H9 (cell line): ENCODE data around the gene SURF4. TPM values are rescaled to one million over a fixed set of nuclear protein-coding genes. Genes with fewer than 3 reads are reported as not detected.

ENCODE experiments used
- DNase-seq: peaks from one replicate; pipeline ENCODE4 v3.0.0-alpha.2; 2017
- H2AFZ ChIP-seq: one replicate; pipeline ENCODE4 v1.6.1; 2013; ENCODE audit warnings: mild to moderate bottlenecking, low read length, control low read depth, moderate library complexity
- H2AK5ac ChIP-seq: 2 replicates; pipeline ENCODE4 v1.6.1; 2013; ENCODE audit warnings: low read length, control low read depth, mixed read lengths; ENCODE audit not compliant: insufficient read length
- H2BK120ac ChIP-seq: one replicate; pipeline ENCODE4 v1.6.1; 2013; ENCODE audit warnings: low read depth, mild to moderate bottlenecking, low read length, control low read depth, inconsistent platforms; ENCODE audit not compliant: poor library complexity, severe bottlenecking
- H2BK12ac ChIP-seq: 2 replicates; pipeline ENCODE4 v1.6.1; 2013; ENCODE audit warnings: low read length, control low read depth, mixed read lengths, low read depth; ENCODE audit not compliant: insufficient read length
- H2BK15ac ChIP-seq: 2 replicates; pipeline ENCODE4 v1.6.1; 2013; ENCODE audit warnings: low read depth, low read length, control low read depth
- H2BK20ac ChIP-seq: one replicate; pipeline ENCODE4 v1.6.1; 2013; ENCODE audit warnings: low read depth, mild to moderate bottlenecking, low read length, control low read depth, inconsistent platforms; ENCODE audit not compliant: poor library complexity, severe bottlenecking
- H2BK5ac ChIP-seq: 2 replicates; pipeline ENCODE4 v1.6.1; 2013; ENCODE audit warnings: low read length, control low read depth, mixed read lengths; ENCODE audit not compliant: insufficient read length
- H3K14ac ChIP-seq: 2 replicates; pipeline ENCODE4 v1.6.1; 2013; ENCODE audit warnings: low read length, control low read depth; ENCODE audit not compliant: insufficient read depth
- H3K18ac ChIP-seq: 2 replicates; pipeline ENCODE4 v1.6.1; 2013; ENCODE audit warnings: low read depth, mild to moderate bottlenecking, mixed read lengths, low read length, control low read depth; ENCODE audit not compliant: insufficient read length
- H3K23ac ChIP-seq: 2 replicates; pipeline ENCODE4 v1.6.1; 2013; ENCODE audit warnings: low read length, control low read depth, mixed read lengths, low read depth; ENCODE audit not compliant: insufficient read length
- H3K23me2 ChIP-seq: 2 replicates; pipeline ENCODE4 v1.6.1; 2013; ENCODE audit warnings: low read depth, mild to moderate bottlenecking, mixed read lengths, low read length, control low read depth; ENCODE audit not compliant: insufficient read length, poor library complexity, severe bottlenecking
- H3K27ac ChIP-seq: 2 replicates; pipeline ENCODE4 v1.5.1; 2013; ENCODE audit warnings: low read length, control low read depth, mixed read lengths, low read depth; ENCODE audit not compliant: insufficient read length
- H3K27me3 ChIP-seq: 2 replicates; pipeline ENCODE4 v1.6.1; 2013; ENCODE audit warnings: low read length, control low read depth, inconsistent platforms; ENCODE audit not compliant: insufficient read depth
- H3K4ac ChIP-seq: 2 replicates; pipeline ENCODE4 v1.6.1; 2013; ENCODE audit warnings: low read depth, mild to moderate bottlenecking, control low read depth, inconsistent platforms, low read length, moderate library complexity
- H3K4me1 ChIP-seq: 2 replicates; pipeline ENCODE4 v1.6.1; 2013; ENCODE audit warnings: low read length, control low read depth, inconsistent platforms; ENCODE audit not compliant: insufficient read depth
- H3K4me2 ChIP-seq: 2 replicates; pipeline ENCODE4 v1.6.1; 2013; ENCODE audit warnings: low read length, control low read depth, mixed read lengths; ENCODE audit not compliant: insufficient read length, insufficient read depth
- H3K56ac ChIP-seq: 2 replicates; pipeline ENCODE4 v1.6.1; 2013; ENCODE audit warnings: low read depth, mild to moderate bottlenecking, mixed read lengths, low read length, control low read depth; ENCODE audit not compliant: insufficient read length
- H3K79me1 ChIP-seq: 2 replicates; pipeline ENCODE4 v1.6.1; 2013; ENCODE audit warnings: low read depth, mild to moderate bottlenecking, moderate library complexity, low read length, control low read depth, inconsistent platforms; ENCODE audit not compliant: insufficient read depth, poor library complexity, severe bottlenecking
- H3K79me2 ChIP-seq: 2 replicates; pipeline ENCODE4 v1.6.1; 2013; ENCODE audit warnings: low read length, control low read depth, inconsistent platforms; ENCODE audit not compliant: insufficient read depth
- H3K9ac ChIP-seq: 2 replicates; pipeline ENCODE4 v1.6.1; 2013; ENCODE audit warnings: low read length, control low read depth, mixed read lengths; ENCODE audit not compliant: insufficient read length; ENCODE audit errors: extremely low read depth
- H3K9me3 ChIP-seq: one replicate; pipeline ENCODE4 v1.6.1; 2013; ENCODE audit warnings: low read depth, low read length, inconsistent platforms; ENCODE audit not compliant: control insufficient read depth
- H3T11ph ChIP-seq: one replicate; pipeline ENCODE4 v1.6.1; 2013; ENCODE audit warnings: mild to moderate bottlenecking, low read length, control low read depth, inconsistent platforms
- H4K20me1 ChIP-seq: one replicate; pipeline ENCODE4 v1.6.1; 2013; ENCODE audit not compliant: control insufficient read depth, insufficient read length, insufficient read depth
- H4K5ac ChIP-seq: 2 replicates; pipeline ENCODE4 v1.6.1; 2013; ENCODE audit warnings: low read depth, mild to moderate bottlenecking, mixed read lengths, low read length, control low read depth; ENCODE audit not compliant: insufficient read length
- H4K8ac ChIP-seq: replicated peaks from 2 replicates; pipeline ENCODE4 v1.6.1; 2013; ENCODE audit warnings: low read length, control low read depth, mixed read lengths, low read depth; ENCODE audit not compliant: insufficient read length
- H4K91ac ChIP-seq: 2 replicates; pipeline ENCODE4 v1.6.1; 2013; ENCODE audit warnings: low read depth, mild to moderate bottlenecking, moderate library complexity, mixed read lengths, low read length, control low read depth; ENCODE audit not compliant: insufficient read length
- H3K27ac Mint-ChIP-seq, 3 experiments: 2 replicates in 2 of 3; 3 replicates in 1 of 3; pipeline ENCODE4 v1.8.0; 2020 to 2021; ENCODE audit warnings: mixed read lengths in 3 of 3, mild to moderate bottlenecking in 1 of 3, moderate library complexity in 1 of 3
- H3K27me3 Mint-ChIP-seq: 2 replicates; pipeline ENCODE4 v1.8.0; 2021; ENCODE audit warnings: low read depth, mild to moderate bottlenecking, moderate library complexity, mixed read lengths
- H3K36me3 Mint-ChIP-seq, 3 experiments: 2 replicates in 2 of 3; 3 replicates in 1 of 3; pipeline ENCODE4 v1.8.0; 2020 to 2021; ENCODE audit warnings: low read depth in 3 of 3, mixed read lengths in 3 of 3; ENCODE audit not compliant: insufficient read depth in 1 of 3
- H3K4me1 Mint-ChIP-seq, 2 experiments: 2 replicates each; pipeline ENCODE4 v1.8.0; 2020; ENCODE audit warnings: mixed read lengths in 2 of 2
- H3K4me3 Mint-ChIP-seq, 2 experiments: 2 replicates in 1 of 2; 3 replicates in 1 of 2; pipeline ENCODE4 v1.8.0; 2020 to 2021; ENCODE audit warnings: mild to moderate bottlenecking in 2 of 2, mixed read lengths in 2 of 2, moderate library complexity in 1 of 2
- H3K9me3 Mint-ChIP-seq, 2 experiments: 2 replicates in 1 of 2; 3 replicates in 1 of 2; pipeline ENCODE4 v1.8.0; 2020; ENCODE audit warnings: mild to moderate bottlenecking in 2 of 2, mixed read lengths in 2 of 2, moderate library complexity in 1 of 2
- WGBS: extraction: QIAGEN DNeasy Blood & Tissue Kit; methylation state at CpG from one replicate; pipeline ENCODE4 v1.1.7; 2013; ENCODE audit warnings: missing lambda C conversion rate, low lambda C conversion rate, mixed read lengths; ENCODE audit not compliant: insufficient read length; ENCODE audit errors: extremely low coverage; 5-methylcytosine and 5-hydroxymethylcytosine counted together
- total RNA-seq: library from RNA; stranded (reverse); gene quantifications from 2 replicates; pipeline ENCODE4 v1.2.1, GENCODE V29; 2021
- TF ChIP-seq, protein P1 (sequence below): fragments of 200-600 bp; sonication (generic); conservative IDR thresholded peaks from 3 replicates; pipeline ENCODE4 v1.8.0; 2021; ENCODE audit warnings: antibody characterized with exemption, mild to moderate bottlenecking

SURF4 gene
- total RNA-seq, 1 experiment from 2014 or later: 146 TPM

DNA sequence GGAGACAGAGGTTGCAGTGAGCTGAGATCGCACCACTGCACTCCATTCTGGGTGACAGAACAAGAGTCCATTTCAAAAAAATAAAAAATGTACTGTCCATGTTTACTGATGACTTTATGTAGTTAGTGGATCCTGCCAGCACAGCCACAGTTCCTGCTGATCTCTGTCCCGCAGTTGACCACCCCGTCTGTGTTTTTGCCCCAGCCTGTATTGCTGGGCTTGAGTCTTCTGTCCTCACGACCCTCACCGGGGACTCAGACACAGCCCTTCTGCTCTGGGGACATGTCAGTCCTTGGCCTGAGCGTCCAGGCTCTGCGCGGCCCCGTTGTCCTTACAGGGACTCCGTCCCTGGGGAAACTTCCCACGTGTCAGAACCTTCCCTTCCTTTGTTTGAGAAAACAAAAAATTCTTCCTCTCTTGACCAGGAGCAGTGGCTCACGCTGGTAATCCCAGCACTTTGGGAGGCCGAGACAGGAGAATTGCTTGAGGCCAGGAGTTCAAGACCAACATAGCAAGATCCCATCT lies 54.4 kb downstream of the SURF4 start:
- Histone ChIP-seq H3K9ac (no peak overlapping the region), H3K23me2 (no peaks in the 10 kb centered on the region), H3K18ac (no peak overlapping the region), H3K9me3 (peaks cover 11% of the 10 kb centered on the region), H4K91ac (no peak overlapping the region), H2BK12ac (no peak overlapping the region), H4K8ac (no peak overlapping the region), H3K56ac (no peak overlapping the region), H3T11ph (no peak overlapping the region), H3K4me2 (no peak overlapping the region), H3K4me1 (no peaks in the 10 kb centered on the region; the same call in 1 of the 2 replicates), H4K20me1 (no peaks in the 10 kb centered on the region), H3K79me1 (no peaks in the 10 kb centered on the region), H3K4ac (no peak overlapping the region), H2AFZ (no peak overlapping the region), H4K5ac (no peak overlapping the region), H3K23ac (no peak overlapping the region), H2BK15ac (no peak overlapping the region), H3K27me3 (no peaks in the 10 kb centered on the region), H2AK5ac (no peak overlapping the region), H3K27ac (no peak overlapping the region), H3K79me2 (no peaks in the 10 kb centered on the region), H2BK120ac (no peak overlapping the region), H2BK5ac (no peak overlapping the region), H2BK20ac (no peak overlapping the region), H3K14ac (no peak overlapping the region)
- DNase-seq: no peak
- H3K4me3 Mint-ChIP-seq: no peak overlapping the region; a peak in 1 of 5 replicates
- H3K9me3 Mint-ChIP-seq: peaks cover 23 to 28% of the 10 kb centered on the region in 2 experiments
- peaks cover 27% of the 10 kb centered on the region for H3K27me3 Mint-ChIP-seq
- no CpG with 5 or more reads among the region's 13 CpGs for WGBS
- H3K4me1 Mint-ChIP-seq: no peaks in the 10 kb centered on the region
- TF ChIP-seq, protein P1, sequence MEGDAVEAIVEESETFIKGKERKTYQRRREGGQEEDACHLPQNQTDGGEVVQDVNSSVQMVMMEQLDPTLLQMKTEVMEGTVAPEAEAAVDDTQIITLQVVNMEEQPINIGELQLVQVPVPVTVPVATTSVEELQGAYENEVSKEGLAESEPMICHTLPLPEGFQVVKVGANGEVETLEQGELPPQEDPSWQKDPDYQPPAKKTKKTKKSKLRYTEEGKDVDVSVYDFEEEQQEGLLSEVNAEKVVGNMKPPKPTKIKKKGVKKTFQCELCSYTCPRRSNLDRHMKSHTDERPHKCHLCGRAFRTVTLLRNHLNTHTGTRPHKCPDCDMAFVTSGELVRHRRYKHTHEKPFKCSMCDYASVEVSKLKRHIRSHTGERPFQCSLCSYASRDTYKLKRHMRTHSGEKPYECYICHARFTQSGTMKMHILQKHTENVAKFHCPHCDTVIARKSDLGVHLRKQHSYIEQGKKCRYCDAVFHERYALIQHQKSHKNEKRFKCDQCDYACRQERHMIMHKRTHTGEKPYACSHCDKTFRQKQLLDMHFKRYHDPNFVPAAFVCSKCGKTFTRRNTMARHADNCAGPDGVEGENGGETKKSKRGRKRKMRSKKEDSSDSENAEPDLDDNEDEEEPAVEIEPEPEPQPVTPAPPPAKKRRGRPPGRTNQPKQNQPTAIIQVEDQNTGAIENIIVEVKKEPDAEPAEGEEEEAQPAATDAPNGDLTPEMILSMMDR: no peak
- no peak overlapping the region for H3K27ac Mint-ChIP-seq
- H3K36me3 Mint-ChIP-seq: peaks cover 0 to 9% (median 4%) of the 10 kb centered on the region in 3 experiments; a peak in 4 of 7 replicates
